Adrenal gland (tissue), 5 donors: Measurements from ENCODE around the gene SRP72.

Experiments used
- POLR2A ChIP-seq, 2 donors: fragments of 450-650 bp; IDR thresholded peaks; one replicate each; pipeline ENCODE4 v1.6.1; 2017; ENCODE audit warnings: antibody characterized with exemption in 2 of 2, mild to moderate bottlenecking in 2 of 2, moderate library complexity in 1 of 2
- TF ChIP-seq, protein P1 (sequence below), 6 experiments: fragments of 450-650 bp in 4 of 6; fragments of 200-600 bp in 2 of 6; sonication (generic) in 1 of 6; IDR thresholded peaks; 1 replicate in 5 of 6; 2 replicates in 1 of 6; pipeline versions ENCODE4 v1.5.1 to v1.8.0; 2016 to 2021; ENCODE audit warnings: antibody characterized with exemption in 6 of 6, mild to moderate bottlenecking in 2 of 6, moderate library complexity in 1 of 6
- donor health status: DM: no; HTN: no; CAD: no.

DNA sequence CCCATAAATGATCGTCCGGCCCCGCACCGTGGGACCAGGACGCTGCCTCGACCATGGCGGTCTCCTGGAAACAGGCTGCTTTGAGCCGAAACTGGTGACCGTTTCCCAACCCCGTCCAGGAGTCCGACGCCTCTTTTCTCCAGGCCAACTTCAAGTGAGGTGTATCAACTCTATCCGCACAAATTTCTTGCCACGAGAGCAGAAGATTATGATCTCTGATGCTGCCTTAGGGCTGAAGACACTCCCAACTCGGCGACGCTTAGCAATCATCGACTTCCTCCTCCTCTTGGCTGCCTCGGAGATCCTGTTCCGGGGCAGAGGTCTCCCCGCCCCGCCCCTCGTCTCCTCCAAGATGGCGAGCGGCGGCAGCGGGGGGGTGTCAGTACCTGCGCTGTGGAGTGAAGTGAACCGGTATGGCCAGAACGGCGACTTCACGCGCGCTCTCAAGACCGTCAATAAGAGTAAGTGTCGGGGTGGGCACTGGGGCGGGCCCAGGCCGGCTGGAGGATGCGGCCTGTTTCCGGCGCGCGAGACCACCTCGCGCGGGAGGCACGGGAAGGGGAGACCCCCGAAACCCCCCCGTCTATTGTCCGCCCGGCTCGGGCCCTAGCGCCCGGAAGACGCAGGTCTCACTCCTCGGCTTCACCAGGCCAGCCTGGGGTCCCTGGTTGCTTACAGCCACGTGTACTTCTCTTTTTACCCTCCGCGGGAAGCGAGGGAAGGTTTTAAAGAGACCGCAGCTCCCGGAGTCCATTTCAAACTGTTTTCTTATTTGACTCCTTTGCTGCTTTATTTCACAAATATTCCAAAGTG is at the start of gene SRP72:
- TF ChIP-seq, protein P1, sequence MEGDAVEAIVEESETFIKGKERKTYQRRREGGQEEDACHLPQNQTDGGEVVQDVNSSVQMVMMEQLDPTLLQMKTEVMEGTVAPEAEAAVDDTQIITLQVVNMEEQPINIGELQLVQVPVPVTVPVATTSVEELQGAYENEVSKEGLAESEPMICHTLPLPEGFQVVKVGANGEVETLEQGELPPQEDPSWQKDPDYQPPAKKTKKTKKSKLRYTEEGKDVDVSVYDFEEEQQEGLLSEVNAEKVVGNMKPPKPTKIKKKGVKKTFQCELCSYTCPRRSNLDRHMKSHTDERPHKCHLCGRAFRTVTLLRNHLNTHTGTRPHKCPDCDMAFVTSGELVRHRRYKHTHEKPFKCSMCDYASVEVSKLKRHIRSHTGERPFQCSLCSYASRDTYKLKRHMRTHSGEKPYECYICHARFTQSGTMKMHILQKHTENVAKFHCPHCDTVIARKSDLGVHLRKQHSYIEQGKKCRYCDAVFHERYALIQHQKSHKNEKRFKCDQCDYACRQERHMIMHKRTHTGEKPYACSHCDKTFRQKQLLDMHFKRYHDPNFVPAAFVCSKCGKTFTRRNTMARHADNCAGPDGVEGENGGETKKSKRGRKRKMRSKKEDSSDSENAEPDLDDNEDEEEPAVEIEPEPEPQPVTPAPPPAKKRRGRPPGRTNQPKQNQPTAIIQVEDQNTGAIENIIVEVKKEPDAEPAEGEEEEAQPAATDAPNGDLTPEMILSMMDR (IDR thresholded peaks at IDR 0.05) = no peak
- TF ChIP-seq POLR2A (IDR thresholded peaks at IDR 0.05) = peak; percentile 68 to 90
